ENCODE data around the gene TRIP6.
A peak's percentile ranks its signal among the peaks of the same experiment; 100 is the strongest.

Gene TRIP6

DNA sequence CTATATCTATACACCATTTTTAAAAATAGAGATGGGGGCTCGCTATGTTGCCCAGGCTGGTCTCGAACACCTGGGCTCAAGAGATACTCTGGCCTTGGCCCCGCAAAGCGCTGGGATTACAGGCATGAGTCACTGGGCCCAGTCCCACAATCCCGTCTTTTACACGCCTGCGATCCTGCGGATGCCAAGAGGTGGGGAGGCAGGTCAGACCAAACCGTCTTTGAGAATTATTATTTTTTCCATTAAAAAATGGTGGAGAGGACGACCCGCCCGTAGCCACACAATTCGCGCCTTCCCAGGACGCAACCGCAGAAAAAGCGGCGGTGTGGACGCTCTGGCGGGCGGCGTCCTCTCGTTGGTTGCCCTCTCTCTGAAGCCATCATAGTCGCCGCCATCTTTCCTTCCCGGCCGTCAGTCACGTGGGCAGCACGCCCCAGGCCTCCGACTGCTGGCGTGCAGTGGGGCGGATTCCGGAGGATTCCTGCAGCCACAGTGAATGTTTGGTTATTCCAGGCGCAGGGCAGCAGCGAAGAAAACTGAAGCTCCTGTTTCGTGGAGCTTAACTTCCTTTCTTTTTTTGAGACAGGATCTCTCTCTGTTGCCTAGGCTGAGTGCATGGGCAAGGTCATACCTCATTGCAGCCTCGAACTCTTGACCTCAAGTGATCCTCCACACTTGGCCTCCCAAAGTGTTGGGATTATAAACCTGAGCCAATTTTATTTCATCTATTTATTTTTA lies 29.9 kb upstream of the TRIP6 start (continued):
- TF ChIP-seq FEZF1 (tag by site-specific recombination; IDR thresholded peaks at IDR 0.05) (peak; percentile 74), ZNF311 (tag by site-specific recombination; IDR thresholded peaks at IDR 0.05; ENCODE audit: borderline replicate concordance) (no peak), ZBTB7A (tag by site-specific recombination; IDR thresholded peaks at IDR 0.05; ENCODE audit: low read depth) (0 out of 2 replicates have a peak, but pooled peaks have one; percentile 64), ZNF350 (tag by site-specific recombination; IDR thresholded peaks at IDR 0.05) (no peak), KLF7 (tag by site-specific recombination; IDR thresholded peaks at IDR 0.05; ENCODE audit: borderline replicate concordance) (peak; percentile 91), OSR2 (tag by site-specific recombination; IDR thresholded peaks at IDR 0.05) (no peak), SETDB1 (IDR thresholded peaks at IDR 0.05; ENCODE audit: insufficient read length, low read length) (no peak), ZNF701 (tag by site-specific recombination; IDR thresholded peaks at IDR 0.05) (no peak), ZNF629 (tag by site-specific recombination; IDR thresholded peaks at IDR 0.05) (peak; percentile 88), RBAK (tag by site-specific recombination; IDR thresholded peaks at IDR 0.05) (no peak), ZBTB8A (tag by site-specific recombination; IDR thresholded peaks at IDR 0.05) (peak; percentile 67), ZIC2 (tag by site-specific recombination; IDR thresholded peaks at IDR 0.05) (peak; percentile 78), ZNF24 (tag by site-specific recombination; IDR thresholded peaks at IDR 0.05) (peak; percentile 96)
- TF ChIP-seq, protein P1, sequence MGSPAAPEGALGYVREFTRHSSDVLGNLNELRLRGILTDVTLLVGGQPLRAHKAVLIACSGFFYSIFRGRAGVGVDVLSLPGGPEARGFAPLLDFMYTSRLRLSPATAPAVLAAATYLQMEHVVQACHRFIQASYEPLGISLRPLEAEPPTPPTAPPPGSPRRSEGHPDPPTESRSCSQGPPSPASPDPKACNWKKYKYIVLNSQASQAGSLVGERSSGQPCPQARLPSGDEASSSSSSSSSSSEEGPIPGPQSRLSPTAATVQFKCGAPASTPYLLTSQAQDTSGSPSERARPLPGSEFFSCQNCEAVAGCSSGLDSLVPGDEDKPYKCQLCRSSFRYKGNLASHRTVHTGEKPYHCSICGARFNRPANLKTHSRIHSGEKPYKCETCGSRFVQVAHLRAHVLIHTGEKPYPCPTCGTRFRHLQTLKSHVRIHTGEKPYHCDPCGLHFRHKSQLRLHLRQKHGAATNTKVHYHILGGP (tag by site-specific recombination; IDR thresholded peaks at IDR 0.05) = peak; percentile 44; the same call in 1 of the 2 replicates
- TF ChIP-seq, protein P2, sequence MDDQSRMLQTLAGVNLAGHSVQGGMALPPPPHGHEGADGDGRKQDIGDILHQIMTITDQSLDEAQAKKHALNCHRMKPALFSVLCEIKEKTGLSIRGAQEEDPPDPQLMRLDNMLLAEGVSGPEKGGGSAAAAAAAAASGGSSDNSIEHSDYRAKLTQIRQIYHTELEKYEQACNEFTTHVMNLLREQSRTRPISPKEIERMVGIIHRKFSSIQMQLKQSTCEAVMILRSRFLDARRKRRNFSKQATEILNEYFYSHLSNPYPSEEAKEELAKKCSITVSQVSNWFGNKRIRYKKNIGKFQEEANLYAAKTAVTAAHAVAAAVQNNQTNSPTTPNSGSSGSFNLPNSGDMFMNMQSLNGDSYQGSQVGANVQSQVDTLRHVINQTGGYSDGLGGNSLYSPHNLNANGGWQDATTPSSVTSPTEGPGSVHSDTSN (CRISPR knock-in tag; IDR thresholded peaks at IDR 0.05) = 0 out of 2 replicates have a peak, but pooled peaks have one; percentile 47
- TF ChIP-seq, protein P3, sequence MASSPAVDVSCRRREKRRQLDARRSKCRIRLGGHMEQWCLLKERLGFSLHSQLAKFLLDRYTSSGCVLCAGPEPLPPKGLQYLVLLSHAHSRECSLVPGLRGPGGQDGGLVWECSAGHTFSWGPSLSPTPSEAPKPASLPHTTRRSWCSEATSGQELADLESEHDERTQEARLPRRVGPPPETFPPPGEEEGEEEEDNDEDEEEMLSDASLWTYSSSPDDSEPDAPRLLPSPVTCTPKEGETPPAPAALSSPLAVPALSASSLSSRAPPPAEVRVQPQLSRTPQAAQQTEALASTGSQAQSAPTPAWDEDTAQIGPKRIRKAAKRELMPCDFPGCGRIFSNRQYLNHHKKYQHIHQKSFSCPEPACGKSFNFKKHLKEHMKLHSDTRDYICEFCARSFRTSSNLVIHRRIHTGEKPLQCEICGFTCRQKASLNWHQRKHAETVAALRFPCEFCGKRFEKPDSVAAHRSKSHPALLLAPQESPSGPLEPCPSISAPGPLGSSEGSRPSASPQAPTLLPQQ (tag by site-specific recombination; IDR thresholded peaks at IDR 0.05) = peak; percentile 91
- TF ChIP-seq, protein P4, sequence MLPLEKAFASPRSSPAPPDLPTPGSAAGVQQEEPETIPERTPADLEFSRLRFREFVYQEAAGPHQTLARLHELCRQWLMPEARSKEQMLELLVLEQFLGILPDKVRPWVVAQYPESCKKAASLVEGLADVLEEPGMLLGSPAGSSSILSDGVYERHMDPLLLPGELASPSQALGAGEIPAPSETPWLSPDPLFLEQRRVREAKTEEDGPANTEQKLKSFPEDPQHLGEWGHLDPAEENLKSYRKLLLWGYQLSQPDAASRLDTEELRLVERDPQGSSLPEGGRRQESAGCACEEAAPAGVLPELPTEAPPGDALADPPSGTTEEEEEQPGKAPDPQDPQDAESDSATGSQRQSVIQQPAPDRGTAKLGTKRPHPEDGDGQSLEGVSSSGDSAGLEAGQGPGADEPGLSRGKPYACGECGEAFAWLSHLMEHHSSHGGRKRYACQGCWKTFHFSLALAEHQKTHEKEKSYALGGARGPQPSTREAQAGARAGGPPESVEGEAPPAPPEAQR (tag by site-specific recombination; IDR thresholded peaks at IDR 0.05) = peak; percentile 82
- TF ChIP-seq, protein P5, sequence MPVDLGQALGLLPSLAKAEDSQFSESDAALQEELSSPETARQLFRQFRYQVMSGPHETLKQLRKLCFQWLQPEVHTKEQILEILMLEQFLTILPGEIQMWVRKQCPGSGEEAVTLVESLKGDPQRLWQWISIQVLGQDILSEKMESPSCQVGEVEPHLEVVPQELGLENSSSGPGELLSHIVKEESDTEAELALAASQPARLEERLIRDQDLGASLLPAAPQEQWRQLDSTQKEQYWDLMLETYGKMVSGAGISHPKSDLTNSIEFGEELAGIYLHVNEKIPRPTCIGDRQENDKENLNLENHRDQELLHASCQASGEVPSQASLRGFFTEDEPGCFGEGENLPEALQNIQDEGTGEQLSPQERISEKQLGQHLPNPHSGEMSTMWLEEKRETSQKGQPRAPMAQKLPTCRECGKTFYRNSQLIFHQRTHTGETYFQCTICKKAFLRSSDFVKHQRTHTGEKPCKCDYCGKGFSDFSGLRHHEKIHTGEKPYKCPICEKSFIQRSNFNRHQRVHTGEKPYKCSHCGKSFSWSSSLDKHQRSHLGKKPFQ (tag by site-specific recombination; IDR thresholded peaks at IDR 0.05) = 0 out of 2 replicates have a peak, but pooled peaks have one; percentile 35
- TF ChIP-seq, protein P6, sequence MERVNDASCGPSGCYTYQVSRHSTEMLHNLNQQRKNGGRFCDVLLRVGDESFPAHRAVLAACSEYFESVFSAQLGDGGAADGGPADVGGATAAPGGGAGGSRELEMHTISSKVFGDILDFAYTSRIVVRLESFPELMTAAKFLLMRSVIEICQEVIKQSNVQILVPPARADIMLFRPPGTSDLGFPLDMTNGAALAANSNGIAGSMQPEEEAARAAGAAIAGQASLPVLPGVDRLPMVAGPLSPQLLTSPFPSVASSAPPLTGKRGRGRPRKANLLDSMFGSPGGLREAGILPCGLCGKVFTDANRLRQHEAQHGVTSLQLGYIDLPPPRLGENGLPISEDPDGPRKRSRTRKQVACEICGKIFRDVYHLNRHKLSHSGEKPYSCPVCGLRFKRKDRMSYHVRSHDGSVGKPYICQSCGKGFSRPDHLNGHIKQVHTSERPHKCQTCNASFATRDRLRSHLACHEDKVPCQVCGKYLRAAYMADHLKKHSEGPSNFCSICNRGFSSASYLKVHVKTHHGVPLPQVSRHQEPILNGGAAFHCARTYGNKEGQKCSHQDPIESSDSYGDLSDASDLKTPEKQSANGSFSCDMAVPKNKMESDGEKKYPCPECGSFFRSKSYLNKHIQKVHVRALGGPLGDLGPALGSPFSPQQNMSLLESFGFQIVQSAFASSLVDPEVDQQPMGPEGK (tag by site-specific recombination; IDR thresholded peaks at IDR 0.05) = peak; percentile 76; the same call in 1 of the 2 replicates
- TF ChIP-seq, protein P7, sequence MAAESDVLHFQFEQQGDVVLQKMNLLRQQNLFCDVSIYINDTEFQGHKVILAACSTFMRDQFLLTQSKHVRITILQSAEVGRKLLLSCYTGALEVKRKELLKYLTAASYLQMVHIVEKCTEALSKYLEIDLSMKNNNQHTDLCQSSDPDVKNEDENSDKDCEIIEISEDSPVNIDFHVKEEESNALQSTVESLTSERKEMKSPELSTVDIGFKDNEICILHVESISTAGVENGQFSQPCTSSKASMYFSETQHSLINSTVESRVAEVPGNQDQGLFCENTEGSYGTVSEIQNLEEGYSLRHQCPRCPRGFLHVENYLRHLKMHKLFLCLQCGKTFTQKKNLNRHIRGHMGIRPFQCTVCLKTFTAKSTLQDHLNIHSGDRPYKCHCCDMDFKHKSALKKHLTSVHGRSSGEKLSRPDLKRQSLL (tag by site-specific recombination; IDR thresholded peaks at IDR 0.05) = 0 out of 2 replicates have a peak, but pooled peaks have one; percentile 11
- TF ChIP-seq, protein P8, sequence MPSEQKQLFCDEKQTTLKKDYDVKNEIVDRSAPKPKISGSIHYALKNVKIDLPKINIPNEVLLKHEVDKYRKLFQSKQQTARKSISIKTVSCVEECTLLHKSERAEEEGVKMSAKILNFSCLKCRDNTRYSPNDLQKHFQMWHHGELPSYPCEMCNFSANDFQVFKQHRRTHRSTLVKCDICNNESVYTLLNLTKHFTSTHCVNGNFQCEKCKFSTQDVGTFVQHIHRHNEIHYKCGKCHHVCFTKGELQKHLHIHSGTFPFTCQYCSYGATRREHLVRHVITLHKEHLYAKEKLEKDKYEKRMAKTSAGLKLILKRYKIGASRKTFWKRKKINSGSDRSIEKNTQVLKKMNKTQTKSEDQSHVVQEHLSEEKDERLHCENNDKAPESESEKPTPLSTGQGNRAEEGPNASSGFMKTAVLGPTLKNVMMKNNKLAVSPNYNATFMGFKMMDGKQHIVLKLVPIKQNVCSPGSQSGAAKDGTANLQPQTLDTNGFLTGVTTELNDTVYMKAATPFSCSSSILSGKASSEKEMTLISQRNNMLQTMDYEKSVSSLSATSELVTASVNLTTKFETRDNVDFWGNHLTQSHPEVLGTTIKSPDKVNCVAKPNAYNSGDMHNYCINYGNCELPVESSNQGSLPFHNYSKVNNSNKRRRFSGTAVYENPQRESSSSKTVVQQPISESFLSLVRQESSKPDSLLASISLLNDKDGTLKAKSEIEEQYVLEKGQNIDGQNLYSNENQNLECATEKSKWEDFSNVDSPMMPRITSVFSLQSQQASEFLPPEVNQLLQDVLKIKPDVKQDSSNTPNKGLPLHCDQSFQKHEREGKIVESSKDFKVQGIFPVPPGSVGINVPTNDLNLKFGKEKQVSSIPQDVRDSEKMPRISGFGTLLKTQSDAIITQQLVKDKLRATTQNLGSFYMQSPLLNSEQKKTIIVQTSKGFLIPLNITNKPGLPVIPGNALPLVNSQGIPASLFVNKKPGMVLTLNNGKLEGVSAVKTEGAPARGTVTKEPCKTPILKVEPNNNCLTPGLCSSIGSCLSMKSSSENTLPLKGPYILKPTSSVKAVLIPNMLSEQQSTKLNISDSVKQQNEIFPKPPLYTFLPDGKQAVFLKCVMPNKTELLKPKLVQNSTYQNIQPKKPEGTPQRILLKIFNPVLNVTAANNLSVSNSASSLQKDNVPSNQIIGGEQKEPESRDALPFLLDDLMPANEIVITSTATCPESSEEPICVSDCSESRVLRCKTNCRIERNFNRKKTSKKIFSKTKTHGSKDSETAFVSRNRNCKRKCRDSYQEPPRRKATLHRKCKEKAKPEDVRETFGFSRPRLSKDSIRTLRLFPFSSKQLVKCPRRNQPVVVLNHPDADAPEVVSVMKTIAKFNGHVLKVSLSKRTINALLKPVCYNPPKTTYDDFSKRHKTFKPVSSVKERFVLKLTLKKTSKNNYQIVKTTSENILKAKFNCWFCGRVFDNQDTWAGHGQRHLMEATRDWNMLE (tag by site-specific recombination; conservative IDR thresholded peaks at IDR 0.05; ENCODE audit: low read depth) = peak; percentile 68
